HepG2 (cell line): ENCODE results near the gene HBQ1.

Source experiments
- CTCF ChIP-seq: sonication (generic); formaldehyde crosslinking; IDR thresholded peaks from 2 replicates; pipeline ENCODE4 v1.5.0; 2020; ENCODE audit warnings: mild to moderate bottlenecking, missing genetic modification reagents, moderate library complexity
- E2F1 ChIP-seq: sonication (generic); formaldehyde crosslinking; IDR thresholded peaks from 2 replicates; pipeline ENCODE4 v1.5.0; 2020; ENCODE audit warnings: missing genetic modification reagents
- EP300 ChIP-seq, 3 experiments: sonication (generic) in 1 of 3; formaldehyde crosslinking in 1 of 3; IDR thresholded peaks; 2 replicates each; pipeline versions ENCODE4 v1.5.1 to v1.6.1; 2011 to 2020; ENCODE audit warnings: low read depth in 2 of 3, low read length in 2 of 3, borderline replicate concordance in 1 of 3, improper control_type of control experiment in 1 of 3, mild to moderate bottlenecking in 1 of 3, missing genetic modification reagents in 1 of 3, moderate library complexity in 1 of 3
- HNF1A ChIP-seq, 2 experiments: sonication (generic) in 1 of 2; formaldehyde crosslinking in 1 of 2; IDR thresholded peaks; 2 replicates each; pipeline versions ENCODE4 v1.4.0 to v1.6.1; 2016 to 2020; ENCODE audit warnings: borderline replicate concordance in 1 of 2, low read depth in 1 of 2, mild to moderate bottlenecking in 1 of 2, missing genetic modification reagents in 1 of 2
- JUND ChIP-seq: sonication (generic); formaldehyde crosslinking; IDR thresholded peaks from 2 replicates; pipeline ENCODE4 v1.8.0; 2022; ENCODE audit warnings: mild to moderate bottlenecking, missing genetic modification reagents
- POLR2AphosphoS5 ChIP-seq: IDR thresholded peaks from 2 replicates; pipeline ENCODE4 v1.6.1; 2012; ENCODE audit warnings: low read depth, low read length
- SAFB2 ChIP-seq: sonication (generic); formaldehyde crosslinking; IDR thresholded peaks from 2 replicates; pipeline ENCODE4 v1.5.1; 2020; ENCODE audit warnings: missing genetic modification reagents, low read depth, mild to moderate bottlenecking, borderline replicate concordance
- SIN3A ChIP-seq: IDR thresholded peaks from 2 replicates; pipeline ENCODE4 v1.6.1; 2011; ENCODE audit warnings: low read depth, mild to moderate bottlenecking, control low read depth, low read length, borderline replicate concordance
- SMC3 ChIP-seq: IDR thresholded peaks from 2 replicates; pipeline ENCODE4 v1.6.1; 2011; ENCODE audit warnings: low read length, improper control_type of control experiment
- ZNF274 ChIP-seq: sonication (generic); formaldehyde crosslinking; IDR thresholded peaks from 2 replicates; pipeline ENCODE4 v1.5.1; 2020; ENCODE audit warnings: mild to moderate bottlenecking, missing genetic modification reagents
- ZNF547 ChIP-seq: sonication (generic); formaldehyde crosslinking; IDR thresholded peaks from 2 replicates; pipeline ENCODE4 v1.5.1; 2020; ENCODE audit warnings: mild to moderate bottlenecking, missing genetic modification reagents

- no peak for TF ChIP-seq E2F1 (CRISPR knock-in tag)
- TF ChIP-seq POLR2AphosphoS5: no peak
- no peak for TF ChIP-seq HNF1A (IDR thresholded peaks at IDR 0.05; ENCODE audit: low read depth)
- TF ChIP-seq HNF1A (CRISPR knock-in tag; IDR thresholded peaks at IDR 0.05; ENCODE audit: borderline replicate concordance): no peak
- TF ChIP-seq SMC3: no peak
- no peak for TF ChIP-seq EP300 (IDR thresholded peaks at IDR 0.05; ENCODE audit: low read depth in 2 of 2, low read length in 2 of 2)
- TF ChIP-seq EP300 (CRISPR knock-in tag; IDR thresholded peaks at IDR 0.05; ENCODE audit: borderline replicate concordance): no peak
- TF ChIP-seq ZNF547 (CRISPR knock-in tag): no peak
- TF ChIP-seq CTCF (CRISPR knock-in tag): no peak
- TF ChIP-seq SIN3A: no peak
- no peak for TF ChIP-seq ZNF274 (CRISPR knock-in tag)
- TF ChIP-seq JUND (CRISPR knock-in tag): no peak
- no peak for TF ChIP-seq SAFB2 (CRISPR knock-in tag)
Measured at GRCh38 chr16:168424-168823, 11.8 kb upstream of the HBQ1 start.
